ENCODE measurements around the gene NACAD. TPM values are rescaled to one million over a fixed set of nuclear protein-coding genes. Genes with fewer than 3 reads are reported as not detected.

NACAD gene
- total RNA-seq, 2 experiments from 2014 or later = 0.08 to 0.14 TPM

DNA sequence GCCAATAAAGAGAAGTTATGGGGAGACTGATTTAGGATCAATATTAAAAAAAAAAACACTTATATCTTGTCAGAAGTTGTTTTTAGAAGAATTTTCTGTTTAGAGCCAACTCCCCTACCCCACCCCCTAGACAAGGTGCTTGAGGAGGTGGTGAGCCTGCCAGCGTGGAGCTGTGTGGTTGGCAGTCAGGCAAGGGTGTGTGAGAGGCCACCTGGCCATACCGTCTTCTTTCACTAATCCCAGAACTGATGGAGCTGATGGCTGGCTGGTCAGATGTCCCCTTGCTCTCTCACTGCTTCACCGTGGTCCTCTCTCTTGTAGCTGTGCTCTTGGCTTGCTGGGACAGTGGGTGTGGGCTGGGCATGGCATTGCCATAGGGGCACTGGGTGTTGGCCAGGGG, 34.3 kb downstream of the NACAD start:
- Mint-ChIP-seq H3K27me3 (no peaks in the 10 kb centered on the region), H3K9me3 (no peaks in the 10 kb centered on the region), H3K36me3 (ENCODE audit: low read depth) (peaks cover 88% of the 10 kb centered on the region), H3K4me3 (no peak overlapping the region), H3K27ac (peak overlapping the region; percentile 81), H3K4me1 (ENCODE audit: low read depth) (peaks cover 78% of the 10 kb centered on the region)
- no peak for DNase-seq
- Histone ChIP-seq H3K27me3 (ENCODE audit: control insufficient read depth in 1 of 2, insufficient read depth in 2 of 2, low read length in 2 of 2) (no peaks in the 10 kb centered on the region), H3K9me3 (ENCODE audit: control insufficient read depth in 1 of 2, insufficient read depth in 1 of 2, low read length in 2 of 2) (no peaks in the 10 kb centered on the region), H3K36me3 (ENCODE audit: insufficient read depth, low read length) (peaks cover 50% of the 10 kb centered on the region), H3K27ac (ENCODE audit: low read depth in 1 of 2, low read length in 2 of 2) (no peak overlapping the region), H3K4me3 (ENCODE audit: low read length) (no peak overlapping the region), H3K4me1 (ENCODE audit: insufficient read depth, low read length) (peaks cover 40% of the 10 kb centered on the region)
- TF ChIP-seq, protein P1, sequence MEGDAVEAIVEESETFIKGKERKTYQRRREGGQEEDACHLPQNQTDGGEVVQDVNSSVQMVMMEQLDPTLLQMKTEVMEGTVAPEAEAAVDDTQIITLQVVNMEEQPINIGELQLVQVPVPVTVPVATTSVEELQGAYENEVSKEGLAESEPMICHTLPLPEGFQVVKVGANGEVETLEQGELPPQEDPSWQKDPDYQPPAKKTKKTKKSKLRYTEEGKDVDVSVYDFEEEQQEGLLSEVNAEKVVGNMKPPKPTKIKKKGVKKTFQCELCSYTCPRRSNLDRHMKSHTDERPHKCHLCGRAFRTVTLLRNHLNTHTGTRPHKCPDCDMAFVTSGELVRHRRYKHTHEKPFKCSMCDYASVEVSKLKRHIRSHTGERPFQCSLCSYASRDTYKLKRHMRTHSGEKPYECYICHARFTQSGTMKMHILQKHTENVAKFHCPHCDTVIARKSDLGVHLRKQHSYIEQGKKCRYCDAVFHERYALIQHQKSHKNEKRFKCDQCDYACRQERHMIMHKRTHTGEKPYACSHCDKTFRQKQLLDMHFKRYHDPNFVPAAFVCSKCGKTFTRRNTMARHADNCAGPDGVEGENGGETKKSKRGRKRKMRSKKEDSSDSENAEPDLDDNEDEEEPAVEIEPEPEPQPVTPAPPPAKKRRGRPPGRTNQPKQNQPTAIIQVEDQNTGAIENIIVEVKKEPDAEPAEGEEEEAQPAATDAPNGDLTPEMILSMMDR (IDR thresholded peaks at IDR 0.05) = no peak
- CTCF ChIA-PET = interaction anchor here (1.2 to 1.5 kb wide), 2 partner anchors 53 to 81 kb away, joined by 3 to 4 read pairs; no protein-coding TSS in a partner anchor
- no peak for ATAC-seq (ENCODE audit: poor library complexity)
- intact Hi-C loops (cut with DNase I, micrococcal nuclease) = no loop called here
- POLR2A ChIA-PET = interaction anchor here (1.1 kb wide), 2 partner anchors 27 to 53 kb away, joined by 3 read pairs; no protein-coding TSS in a partner anchor

DNA sequence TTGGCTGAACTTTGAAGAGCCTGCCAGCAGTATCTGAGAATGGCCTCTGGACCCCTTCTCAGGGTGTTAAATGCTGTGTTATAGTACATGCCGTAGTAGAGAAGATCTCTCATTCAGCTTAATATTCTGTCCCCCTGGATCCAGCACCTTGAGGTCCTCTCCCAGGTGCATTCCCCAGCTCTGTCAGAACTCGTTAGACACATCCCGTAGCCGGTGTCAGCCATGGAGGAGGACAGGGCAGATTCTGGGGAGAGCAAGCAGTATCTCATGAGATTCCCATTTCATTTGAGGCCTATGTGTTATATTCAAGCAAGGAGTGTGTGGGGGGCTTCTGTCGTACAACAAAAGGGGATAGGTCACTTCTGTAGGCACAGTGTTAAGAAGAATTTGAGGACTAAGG, 34.8 kb downstream of the NACAD start:
- Histone ChIP-seq H3K4me1 (ENCODE audit: insufficient read depth, low read length) (peaks cover 37% of the 10 kb centered on the region), H3K27ac (ENCODE audit: low read depth in 1 of 2, low read length in 2 of 2) (no peak overlapping the region), H3K9me3 (ENCODE audit: control insufficient read depth in 1 of 2, insufficient read depth in 1 of 2, low read length in 2 of 2) (no peaks in the 10 kb centered on the region), H3K27me3 (ENCODE audit: control insufficient read depth in 1 of 2, insufficient read depth in 2 of 2, low read length in 2 of 2) (no peaks in the 10 kb centered on the region), H3K36me3 (ENCODE audit: insufficient read depth, low read length) (peaks cover 55% of the 10 kb centered on the region), H3K4me3 (ENCODE audit: low read length) (no peak overlapping the region)
- no peaks in the 10 kb centered on the region for H3K27me3 Mint-ChIP-seq
- H3K27ac Mint-ChIP-seq = peak overlapping the region; percentile 81
- H3K4me3 Mint-ChIP-seq = no peak overlapping the region
- no peak for ATAC-seq (ENCODE audit: poor library complexity)
- H3K4me1 Mint-ChIP-seq (ENCODE audit: low read depth) = peaks cover 75% of the 10 kb centered on the region
- no peaks in the 10 kb centered on the region for H3K9me3 Mint-ChIP-seq
- H3K36me3 Mint-ChIP-seq (ENCODE audit: low read depth) = peaks cover 89% of the 10 kb centered on the region
- CTCF ChIA-PET = interaction anchor here (1.2 to 1.5 kb wide), 2 partner anchors 53 to 80 kb away, joined by 3 to 4 read pairs; no protein-coding TSS in a partner anchor
- POLR2A ChIA-PET = interaction anchor here (1.1 kb wide), 2 partner anchors 26 to 52 kb away, joined by 3 read pairs; no protein-coding TSS in a partner anchor
- intact Hi-C loops (cut with DNase I, micrococcal nuclease) = no loop called here
- DNase-seq = no peak
- TF ChIP-seq, protein P1 (IDR thresholded peaks at IDR 0.05) = no peak

DNA sequence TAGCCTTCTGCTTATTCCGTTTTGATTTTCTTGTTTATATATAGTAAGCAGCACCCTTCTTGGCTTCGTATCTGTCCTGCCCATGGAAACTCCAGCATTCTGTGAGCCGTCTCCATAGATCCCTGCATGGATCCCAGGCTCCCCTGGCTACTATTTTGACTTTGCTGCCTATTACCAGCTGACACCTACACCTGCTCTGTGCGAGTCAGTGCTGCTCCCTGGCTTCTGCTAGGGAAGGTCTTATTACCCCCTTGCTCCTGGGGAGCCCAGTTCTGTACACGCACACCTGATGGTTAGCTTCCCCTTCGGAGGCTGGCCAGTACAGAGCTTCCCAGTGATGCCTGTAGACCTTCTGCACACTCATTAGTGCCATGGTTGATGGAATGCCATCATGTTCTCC, 35.4 kb downstream of the NACAD start:
- no peak overlapping the region for H3K4me3 ChIP-seq (ENCODE audit: low read length)
- H3K27me3 ChIP-seq (ENCODE audit: control insufficient read depth in 1 of 2, insufficient read depth in 2 of 2, low read length in 2 of 2) = no peaks in the 10 kb centered on the region
- intact Hi-C loops (cut with DNase I, micrococcal nuclease) = no loop called here
- ChIA-PET CTCF (interaction anchor here (1.2 to 1.5 kb wide), 2 partner anchors 52 to 80 kb away, joined by 3 to 4 read pairs; no protein-coding TSS in a partner anchor), POLR2A (interaction anchor here (1.6 kb wide), 1 partner anchor 26 kb away, joined by 8 read pairs; no protein-coding TSS in a partner anchor)
- peaks cover 59% of the 10 kb centered on the region for H3K36me3 ChIP-seq (ENCODE audit: insufficient read depth, low read length)
- H3K9me3 ChIP-seq (ENCODE audit: control insufficient read depth in 1 of 2, insufficient read depth in 1 of 2, low read length in 2 of 2) = no peaks in the 10 kb centered on the region
- Mint-ChIP-seq H3K36me3 (ENCODE audit: low read depth) (peaks cover 91% of the 10 kb centered on the region), H3K27me3 (no peaks in the 10 kb centered on the region), H3K4me3 (no peak overlapping the region), H3K9me3 (no peaks in the 10 kb centered on the region), H3K27ac (peak overlapping the region; percentile 81), H3K4me1 (ENCODE audit: low read depth) (peaks cover 72% of the 10 kb centered on the region)
- peaks cover 39% of the 10 kb centered on the region for H3K4me1 ChIP-seq (ENCODE audit: insufficient read depth, low read length)
- DNase-seq = no peak
- no peak overlapping the region for H3K27ac ChIP-seq (ENCODE audit: low read depth in 1 of 2, low read length in 2 of 2)
- no peak for ATAC-seq (ENCODE audit: poor library complexity)
- TF ChIP-seq, protein P1 (IDR thresholded peaks at IDR 0.05) = no peak
